ENCODE data around the gene CLBA1.

GRCh38 chr14:104965561-104966231 lies 19.9 kb upstream of the CLBA1 start:
- TF ChIP-seq POLR2AphosphoS5 (IDR thresholded peaks at IDR 0.05; ENCODE audit: borderline replicate concordance, low read depth, low read length) (no peak), EZH2 (IDR thresholded peaks at IDR 0.05) (no peak), FOXP2 (optimal IDR thresholded peaks at IDR 0.05; ENCODE audit: control extremely low read depth, extremely low read length, insufficient read depth) (no peak)

All from SK-N-MC (cell line).